Right lobe of liver (tissue), 4 donors: ENCODE results near the gene NT5DC3.

Experiments
- POLR2A ChIP-seq: fragments of 450-650 bp; IDR thresholded peaks from one replicate; pipeline ENCODE4 v1.6.1; 2017; ENCODE audit warnings: antibody characterized with exemption, mild to moderate bottlenecking
- TF ChIP-seq, protein P1 (sequence below), 4 donors: fragments of 200-600 bp in 3 of 4; fragments of 450-650 bp in 1 of 4; IDR thresholded peaks; one replicate each; pipeline versions ENCODE4 v1.5.1 to v1.8.0; 2016 to 2022; ENCODE audit warnings: antibody characterized with exemption in 4 of 4, mild to moderate bottlenecking in 2 of 4
- donor health status: DM: no; HTN: no; CAD: no.
- donor health status: DM: no; HTN: no; CAD: no.
- donor health status: DM: no; HTN: yes; CAD: no.

DNA sequence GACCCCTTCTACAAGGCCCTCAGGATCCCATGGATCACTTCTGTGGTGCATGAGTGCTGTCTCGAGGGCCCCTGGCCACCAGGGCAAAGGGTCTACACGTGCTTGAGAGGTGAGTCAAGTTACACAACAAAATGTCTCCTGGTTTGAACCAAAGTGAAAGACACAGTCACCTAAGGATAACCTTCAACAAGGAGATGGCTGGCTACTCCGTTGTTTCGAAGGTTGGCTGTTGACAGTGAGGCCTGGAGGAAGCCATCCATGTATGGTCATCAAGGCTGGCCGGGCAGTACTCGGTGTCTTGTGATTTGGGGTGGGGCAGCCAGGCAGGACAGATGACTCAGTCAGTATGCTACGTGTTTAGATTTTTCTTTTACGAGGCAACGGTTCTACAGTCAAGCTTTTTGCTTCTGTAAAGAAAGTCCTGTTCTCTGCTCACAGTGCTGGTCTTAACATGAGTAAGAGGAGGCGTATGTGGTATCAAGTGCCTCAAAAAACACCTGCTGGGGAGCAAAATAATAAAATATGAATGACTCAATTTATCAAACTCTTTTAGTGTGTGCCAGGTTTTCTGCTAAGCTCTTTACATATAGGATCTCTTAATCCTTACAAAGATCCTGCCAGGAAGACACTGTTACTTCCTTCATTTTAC lies 18.0 kb upstream of the NT5DC3 start:
- TF ChIP-seq POLR2A = no peak
- TF ChIP-seq, protein P1, sequence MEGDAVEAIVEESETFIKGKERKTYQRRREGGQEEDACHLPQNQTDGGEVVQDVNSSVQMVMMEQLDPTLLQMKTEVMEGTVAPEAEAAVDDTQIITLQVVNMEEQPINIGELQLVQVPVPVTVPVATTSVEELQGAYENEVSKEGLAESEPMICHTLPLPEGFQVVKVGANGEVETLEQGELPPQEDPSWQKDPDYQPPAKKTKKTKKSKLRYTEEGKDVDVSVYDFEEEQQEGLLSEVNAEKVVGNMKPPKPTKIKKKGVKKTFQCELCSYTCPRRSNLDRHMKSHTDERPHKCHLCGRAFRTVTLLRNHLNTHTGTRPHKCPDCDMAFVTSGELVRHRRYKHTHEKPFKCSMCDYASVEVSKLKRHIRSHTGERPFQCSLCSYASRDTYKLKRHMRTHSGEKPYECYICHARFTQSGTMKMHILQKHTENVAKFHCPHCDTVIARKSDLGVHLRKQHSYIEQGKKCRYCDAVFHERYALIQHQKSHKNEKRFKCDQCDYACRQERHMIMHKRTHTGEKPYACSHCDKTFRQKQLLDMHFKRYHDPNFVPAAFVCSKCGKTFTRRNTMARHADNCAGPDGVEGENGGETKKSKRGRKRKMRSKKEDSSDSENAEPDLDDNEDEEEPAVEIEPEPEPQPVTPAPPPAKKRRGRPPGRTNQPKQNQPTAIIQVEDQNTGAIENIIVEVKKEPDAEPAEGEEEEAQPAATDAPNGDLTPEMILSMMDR (IDR thresholded peaks at IDR 0.05) = no peak
